Measurements from ENCODE around the gene P2RY12.

DNA sequence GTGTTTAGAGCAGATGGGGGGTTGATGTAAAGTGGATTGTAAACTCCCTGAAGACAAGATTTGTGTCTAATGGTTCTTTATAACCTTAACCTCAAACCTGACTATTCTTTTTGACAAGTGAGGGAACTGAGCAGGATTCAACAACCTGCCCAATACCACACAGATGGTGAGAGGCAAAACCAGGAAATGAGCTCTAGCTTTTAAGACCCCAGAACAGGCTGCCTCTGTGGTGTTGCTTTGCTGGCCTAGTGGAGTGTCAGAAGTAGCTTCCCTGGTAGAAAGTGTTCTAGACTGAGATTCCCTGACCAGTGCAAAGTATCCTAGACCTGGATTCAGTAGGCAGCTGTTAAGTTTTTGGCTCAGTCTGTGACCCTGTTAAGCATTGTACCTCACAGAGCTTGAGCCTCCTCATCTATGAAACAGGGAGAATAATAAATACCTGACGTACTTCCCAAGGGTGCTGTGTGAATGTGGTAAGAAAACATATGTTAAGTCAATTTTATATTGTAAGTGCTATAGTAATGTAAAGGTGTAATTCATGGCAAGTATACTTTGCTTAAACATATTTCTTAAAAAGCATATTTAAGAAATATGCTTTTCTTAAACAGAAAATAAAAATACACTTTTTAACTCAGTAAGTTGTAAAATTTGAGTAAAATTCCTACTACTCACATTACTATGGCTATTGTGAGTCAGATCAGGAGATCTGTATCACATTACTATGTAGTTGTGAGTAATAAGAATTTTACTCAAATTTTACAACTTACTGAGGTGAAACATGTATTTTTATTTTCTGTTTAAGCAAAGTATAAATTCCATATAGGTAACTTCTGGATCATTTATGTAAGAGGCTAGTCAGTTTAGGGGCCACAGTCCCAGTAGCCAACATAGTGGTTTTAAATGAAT, 76.7 kb downstream of the P2RY12 start:
- no peak for TF ChIP-seq TCF7L2 (IDR thresholded peaks at IDR 0.05; ENCODE audit: low read depth, low read length)
- no peak for TF ChIP-seq POLR2AphosphoS5 (IDR thresholded peaks at IDR 0.05; ENCODE audit: control insufficient read depth, insufficient read depth, low read depth, low read length)
- no peak for TF ChIP-seq MECOM (CRISPR knock-in tag; IDR thresholded peaks at IDR 0.05)
- no peak for TF ChIP-seq STAT6 (CRISPR knock-in tag; IDR thresholded peaks at IDR 0.05)
- TF ChIP-seq POLR2A (conservative IDR thresholded peaks at IDR 0.05) = no peak
- TF ChIP-seq, protein P1, sequence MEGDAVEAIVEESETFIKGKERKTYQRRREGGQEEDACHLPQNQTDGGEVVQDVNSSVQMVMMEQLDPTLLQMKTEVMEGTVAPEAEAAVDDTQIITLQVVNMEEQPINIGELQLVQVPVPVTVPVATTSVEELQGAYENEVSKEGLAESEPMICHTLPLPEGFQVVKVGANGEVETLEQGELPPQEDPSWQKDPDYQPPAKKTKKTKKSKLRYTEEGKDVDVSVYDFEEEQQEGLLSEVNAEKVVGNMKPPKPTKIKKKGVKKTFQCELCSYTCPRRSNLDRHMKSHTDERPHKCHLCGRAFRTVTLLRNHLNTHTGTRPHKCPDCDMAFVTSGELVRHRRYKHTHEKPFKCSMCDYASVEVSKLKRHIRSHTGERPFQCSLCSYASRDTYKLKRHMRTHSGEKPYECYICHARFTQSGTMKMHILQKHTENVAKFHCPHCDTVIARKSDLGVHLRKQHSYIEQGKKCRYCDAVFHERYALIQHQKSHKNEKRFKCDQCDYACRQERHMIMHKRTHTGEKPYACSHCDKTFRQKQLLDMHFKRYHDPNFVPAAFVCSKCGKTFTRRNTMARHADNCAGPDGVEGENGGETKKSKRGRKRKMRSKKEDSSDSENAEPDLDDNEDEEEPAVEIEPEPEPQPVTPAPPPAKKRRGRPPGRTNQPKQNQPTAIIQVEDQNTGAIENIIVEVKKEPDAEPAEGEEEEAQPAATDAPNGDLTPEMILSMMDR (IDR thresholded peaks at IDR 0.05 in 2 of 3, conservative IDR thresholded peaks at IDR 0.05 in 1 of 3; ENCODE audit: insufficient read depth in 2 of 3, low read depth in 1 of 3, low read length in 3 of 3) = no peak
- no peak for TF ChIP-seq RCOR1 (IDR thresholded peaks at IDR 0.05; ENCODE audit: borderline replicate concordance in 1 of 2, low read depth in 2 of 2, low read length in 2 of 2)
- TF ChIP-seq FOS (IDR thresholded peaks at IDR 0.05; ENCODE audit: extremely low read depth, insufficient read length) = no peak
- TF ChIP-seq GATA2 (CRISPR knock-in tag; IDR thresholded peaks at IDR 0.05) = no peak

Measured in K562 (cell line).